Cardiac fibroblast (primary cell): ENCODE results near the gene LRP3.

Source experiments
- DNase-seq, 2 donors: peaks; one replicate each; pipeline versions ENCODE4 v3.0.0 to v3.0.0-alpha.2; 2010; ENCODE audit warnings: low read depth in 2 of 2
- H3K4me3 ChIP-seq, 2 donors: replicated peaks in 1 of 2; 1 replicate in 1 of 2; 2 replicates in 1 of 2; pipeline ENCODE4 v1.5.1; 2011; ENCODE audit warnings: low read depth in 2 of 2, low read length in 2 of 2, mild to moderate bottlenecking in 2 of 2, moderate library complexity in 1 of 2
- TF ChIP-seq, protein P1 (sequence below): IDR thresholded peaks from one replicate; pipeline ENCODE4 v1.5.1; 2011; ENCODE audit warnings: low read depth, mild to moderate bottlenecking, low read length, inconsistent platforms

LRP3 gene

DNA sequence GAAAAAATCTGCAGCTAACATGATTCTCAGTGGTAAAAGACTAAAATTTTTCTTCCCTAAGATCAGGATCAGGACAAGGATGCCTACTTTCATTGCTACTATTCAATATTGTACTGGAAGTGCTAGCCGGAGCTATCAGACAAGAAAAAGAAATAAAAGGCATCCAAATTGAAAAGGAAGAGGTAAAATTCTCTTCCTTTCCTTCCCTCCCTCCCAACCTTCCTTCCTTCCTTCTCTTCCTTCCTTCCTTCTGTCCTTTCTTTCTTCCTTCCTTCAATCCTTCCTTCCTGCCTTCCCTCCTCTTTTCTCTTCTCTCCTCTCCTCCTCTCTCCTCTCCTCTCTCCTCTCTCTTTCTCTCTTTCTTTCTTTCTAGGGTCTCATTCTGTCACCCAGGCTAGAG is 26.7 kb upstream of the LRP3 start:
- no peak for DNase-seq
- TF ChIP-seq, protein P1, sequence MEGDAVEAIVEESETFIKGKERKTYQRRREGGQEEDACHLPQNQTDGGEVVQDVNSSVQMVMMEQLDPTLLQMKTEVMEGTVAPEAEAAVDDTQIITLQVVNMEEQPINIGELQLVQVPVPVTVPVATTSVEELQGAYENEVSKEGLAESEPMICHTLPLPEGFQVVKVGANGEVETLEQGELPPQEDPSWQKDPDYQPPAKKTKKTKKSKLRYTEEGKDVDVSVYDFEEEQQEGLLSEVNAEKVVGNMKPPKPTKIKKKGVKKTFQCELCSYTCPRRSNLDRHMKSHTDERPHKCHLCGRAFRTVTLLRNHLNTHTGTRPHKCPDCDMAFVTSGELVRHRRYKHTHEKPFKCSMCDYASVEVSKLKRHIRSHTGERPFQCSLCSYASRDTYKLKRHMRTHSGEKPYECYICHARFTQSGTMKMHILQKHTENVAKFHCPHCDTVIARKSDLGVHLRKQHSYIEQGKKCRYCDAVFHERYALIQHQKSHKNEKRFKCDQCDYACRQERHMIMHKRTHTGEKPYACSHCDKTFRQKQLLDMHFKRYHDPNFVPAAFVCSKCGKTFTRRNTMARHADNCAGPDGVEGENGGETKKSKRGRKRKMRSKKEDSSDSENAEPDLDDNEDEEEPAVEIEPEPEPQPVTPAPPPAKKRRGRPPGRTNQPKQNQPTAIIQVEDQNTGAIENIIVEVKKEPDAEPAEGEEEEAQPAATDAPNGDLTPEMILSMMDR, result no peak

GRCh38 chr19:33168528-33168927 is 25.6 kb upstream of the LRP3 start:
- no peak for DNase-seq
- H3K4me3 ChIP-seq, result no peak overlapping the region
- TF ChIP-seq, protein P1, result no peak

More for the DNA sequence above, 26.7 kb upstream of the LRP3 start:
- H3K4me3 ChIP-seq, result no peak overlapping the region

- H3K4me3 ChIP-seq, result no peak overlapping the region
- DNase-seq, result no peak
- TF ChIP-seq, protein P1, result no peak
Observed at GRCh38 chr19:33171222-33171795, 22.8 kb upstream of the LRP3 start.

DNA sequence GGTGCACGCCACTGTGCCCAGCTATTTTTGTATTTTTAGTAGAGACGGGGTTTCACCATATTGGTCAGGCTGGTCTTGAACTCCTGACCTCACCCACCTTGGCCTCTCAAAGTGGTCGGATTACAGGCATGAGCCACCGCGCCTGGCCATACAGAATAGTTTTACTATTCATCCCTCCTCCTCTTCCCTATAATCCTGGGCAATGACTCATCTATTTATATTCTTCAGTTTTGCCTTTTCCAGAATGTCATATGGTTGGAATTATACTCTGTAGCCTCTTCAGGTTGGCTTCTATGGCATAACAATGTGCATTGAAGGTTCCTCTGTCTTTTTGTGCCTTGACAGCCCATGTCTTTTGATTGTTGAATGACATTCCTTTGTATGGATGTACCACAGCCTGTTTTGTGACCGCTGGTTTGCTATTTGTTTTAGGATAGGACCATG is 22.2 kb upstream of the LRP3 start:
- TF ChIP-seq, protein P1, result no peak
- DNase-seq, result peak in 1 of 2 donors; percentile 14
- no peak overlapping the region for H3K4me3 ChIP-seq

GRCh38 chr19:33174186-33174585 is 19.9 kb upstream of the LRP3 start:
- no peak for DNase-seq
- TF ChIP-seq, protein P1, result no peak
- H3K4me3 ChIP-seq, result no peak overlapping the region

GRCh38 chr19:33175156-33175782 is 18.9 kb upstream of the LRP3 start:
- TF ChIP-seq, protein P1, result no peak
- DNase-seq, result no peak
- H3K4me3 ChIP-seq, result no peak overlapping the region
